Measurements from ENCODE around the gene NMT1.
A peak's percentile ranks its signal among the peaks of the same experiment; 100 is the strongest.

The NMT1 gene

GRCh38 chr17:45137561-45138305, 76.6 kb downstream of the NMT1 start:
- no peak for DNase-seq

- no peak for DNase-seq
Measured at GRCh38 chr17:45138911-45139532, 77.9 kb downstream of the NMT1 start.

GRCh38 chr17:45139533-45139920, 78.4 kb downstream of the NMT1 start:
- no peak for DNase-seq

- DNase-seq: no peak
Measured at GRCh38 chr17:45143094-45143670, 82.1 kb downstream of the NMT1 start.

GRCh38 chr17:45143767-45144198, 82.7 kb downstream of the NMT1 start:
- peak; percentile 20 for DNase-seq

- DNase-seq: peak; percentile 24
Measured at GRCh38 chr17:45144199-45145034, 83.3 kb downstream of the NMT1 start.

- DNase-seq: no peak
Measured at GRCh38 chr17:45145035-45145389, 83.9 kb downstream of the NMT1 start.

- no peak for DNase-seq
Measured at GRCh38 chr17:45146166-45146565, 85.0 kb downstream of the NMT1 start.

GRCh38 chr17:45146592-45146889, 85.4 kb downstream of the NMT1 start:
- DNase-seq: no peak

- DNase-seq: peak; percentile 76
Measured at GRCh38 chr17:45146890-45147580, 85.9 kb downstream of the NMT1 start.

- peak; percentile 90 for DNase-seq
Measured at GRCh38 chr17:45147581-45148182, 86.6 kb downstream of the NMT1 start.

- peak; percentile 100 for DNase-seq
Measured at GRCh38 chr17:45148183-45149036, 87.3 kb downstream of the NMT1 start, which contains the start of gene HEXIM1. TSS of gene HEXIM1 (plus strand) at chr17:45148475. CDS start at chr17:45149191, 716 bp downstream.

GRCh38 chr17:45149037-45149668, 88.0 kb downstream of the NMT1 start:
- peak; percentile 78 for DNase-seq

GRCh38 chr17:45149669-45150664, 88.8 kb downstream of the NMT1 start:
- peak; percentile 46 for DNase-seq

- peak; percentile 15 for DNase-seq
Measured at GRCh38 chr17:45150911-45151809, 90.0 kb downstream of the NMT1 start.

- no peak for DNase-seq
Measured at GRCh38 chr17:45155029-45155428, 93.9 kb downstream of the NMT1 start.

- no peak for DNase-seq
Measured at GRCh38 chr17:45155483-45155882, 94.4 kb downstream of the NMT1 start.

- DNase-seq: no peak
Measured at GRCh38 chr17:45156242-45156641, 95.1 kb downstream of the NMT1 start.
